BLaER1 treated with 17β-estradiol and CSF1 and Interleukin-3, amounts not matched to agents 10 nM and 100 nM (cell line): ENCODE results near the gene ZKSCAN2.

Experiments
- H3K27ac ChIP-seq, 11 experiments: shearing (Covaris generic); formaldehyde crosslinking; 2 replicates each; pipeline ENCODE4 v1.8.1; 2022
- H3K27me3 ChIP-seq, 11 experiments: shearing (Covaris generic); formaldehyde crosslinking; 2 replicates each; pipeline ENCODE4 v1.8.1; 2022
- H3K36me3 ChIP-seq, 11 experiments: shearing (Covaris generic); formaldehyde crosslinking; 2 replicates each; pipeline ENCODE4 v1.8.1; 2022
- H3K4me1 ChIP-seq, 10 experiments: shearing (Covaris generic); formaldehyde crosslinking; 2 replicates each; pipeline ENCODE4 v1.8.1; 2022
- H3K4me2 ChIP-seq, 11 experiments: shearing (Covaris generic); formaldehyde crosslinking; 2 replicates each; pipeline ENCODE4 v1.8.1; 2022
- H3K4me3 ChIP-seq, 10 experiments: shearing (Covaris generic); formaldehyde crosslinking; 2 replicates each; pipeline ENCODE4 v1.8.1; 2022
- H3K9ac ChIP-seq, 11 experiments: shearing (Covaris generic); formaldehyde crosslinking; 2 replicates each; pipeline ENCODE4 v1.8.1; 2022
- H3K9me3 ChIP-seq, 11 experiments: shearing (Covaris generic); formaldehyde crosslinking; replicated peaks in 1 of 11; 2 replicates each; pipeline ENCODE4 v1.8.1; 2022
- H4K20me1 ChIP-seq, 11 experiments: shearing (Covaris generic); formaldehyde crosslinking; 2 replicates each; pipeline ENCODE4 v1.8.1; 2022
- Cebpa-rat ChIP-seq, 11 experiments: shearing (Covaris generic); IDR thresholded peaks; 2 replicates each; pipeline ENCODE4 v1.8.1; 2022

ZKSCAN2 gene

GRCh38 chr16:25253322-25253721, 4.3 kb downstream of the ZKSCAN2 start:
- TF ChIP-seq Cebpa-rat (IDR thresholded peaks at IDR 0.05), result no peak
- Histone ChIP-seq H4K20me1 (peaks cover 0 to 23% (median 3%) of the 10 kb centered on the region in 11 experiments; a peak in 7 of 22 replicates), H3K4me1 (peaks cover 15 to 24% (median 22%) of the 10 kb centered on the region in 10 experiments), H3K4me3 (no peak overlapping the region), H3K27ac (no peak overlapping the region), H3K36me3 (peaks cover 44 to 70% (median 66%) of the 10 kb centered on the region in 11 experiments), H3K9ac (no peak overlapping the region), H3K4me2 (no peak overlapping the region), H3K27me3 (no peaks in the 10 kb centered on the region), H3K9me3 (peaks cover 4 to 13% (median 8%) of the 10 kb centered on the region in 11 experiments)

- H3K36me3 ChIP-seq, result peaks cover 66 to 99% (median 93%) of the 10 kb centered on the region in 11 experiments
These were observed 7.2 kb downstream of the ZKSCAN2 start for GRCh38 chr16:25250467-25250866.

GRCh38 chr16:25235991-25236390, 21.7 kb downstream of the ZKSCAN2 start:
- no peak for TF ChIP-seq Cebpa-rat (IDR thresholded peaks at IDR 0.05)
- Histone ChIP-seq H3K36me3 (peaks cover 21 to 40% (median 27%) of the 10 kb centered on the region in 11 experiments), H3K9ac (no peak overlapping the region), H3K4me2 (no peak overlapping the region), H3K9me3 (no peaks in the 10 kb centered on the region), H3K27me3 (no peaks in the 10 kb centered on the region), H3K4me3 (no peak overlapping the region), H3K4me1 (peaks cover 0 to 5% (median 0%) of the 10 kb centered on the region in 10 experiments; a peak in 1 of 20 replicates), H4K20me1 (no peaks in the 10 kb centered on the region), H3K27ac (no peak overlapping the region)

More at GRCh38 chr16:25250467-25250866, 7.2 kb downstream of the ZKSCAN2 start:
- H3K9ac ChIP-seq, result no peak overlapping the region
- no peak overlapping the region for H3K4me3 ChIP-seq
- H4K20me1 ChIP-seq, result peaks cover 0 to 9% (median 0%) of the 10 kb centered on the region in 11 experiments; a peak in 5 of 22 replicates
- H3K27me3 ChIP-seq, result no peaks in the 10 kb centered on the region
- peaks cover 16 to 26% (median 18%) of the 10 kb centered on the region in 11 experiments for H3K9me3 ChIP-seq
- no peak overlapping the region for H3K4me2 ChIP-seq
- peaks cover under 1 to 6% (median 5%) of the 10 kb centered on the region in 10 experiments; a peak in 13 of 20 replicates for H3K4me1 ChIP-seq
- no peak for TF ChIP-seq Cebpa-rat (IDR thresholded peaks at IDR 0.05)
- no peak overlapping the region for H3K27ac ChIP-seq

- Histone ChIP-seq H4K20me1 (no peaks in the 10 kb centered on the region), H3K9ac (no peak overlapping the region), H3K27me3 (no peaks in the 10 kb centered on the region), H3K27ac (no peak overlapping the region), H3K36me3 (no peaks in the 10 kb centered on the region), H3K4me1 (peaks cover 0 to 9% (median 0%) of the 10 kb centered on the region in 10 experiments; a peak in 1 of 20 replicates), H3K4me3 (no peak overlapping the region), H3K9me3 (no peaks in the 10 kb centered on the region), H3K4me2 (no peak overlapping the region)
- TF ChIP-seq Cebpa-rat (IDR thresholded peaks at IDR 0.05), result no peak
These were observed 29.3 kb downstream of the ZKSCAN2 start for GRCh38 chr16:25228372-25228771.

- no peak overlapping the region for H3K27ac ChIP-seq
- no peak for TF ChIP-seq Cebpa-rat (IDR thresholded peaks at IDR 0.05)
These were observed 32.8 kb downstream of the ZKSCAN2 start for GRCh38 chr16:25224731-25225319.

GRCh38 chr16:25223964-25224363, 33.7 kb downstream of the ZKSCAN2 start:
- no peak overlapping the region for H3K27ac ChIP-seq
- no peak overlapping the region for H3K9ac ChIP-seq
- no peaks in the 10 kb centered on the region for H4K20me1 ChIP-seq
- no peak for TF ChIP-seq Cebpa-rat (IDR thresholded peaks at IDR 0.05)
- H3K4me1 ChIP-seq, result peaks cover 0 to 12% (median 0%) of the 10 kb centered on the region in 10 experiments; a peak in 2 of 20 replicates
- H3K27me3 ChIP-seq, result no peaks in the 10 kb centered on the region
- H3K4me2 ChIP-seq, result no peak overlapping the region
- no peaks in the 10 kb centered on the region for H3K36me3 ChIP-seq
- no peaks in the 10 kb centered on the region for H3K9me3 ChIP-seq
- no peak overlapping the region for H3K4me3 ChIP-seq

More at GRCh38 chr16:25224731-25225319, 32.8 kb downstream of the ZKSCAN2 start:
- H3K4me1 ChIP-seq, result peaks cover 0 to 9% (median 0%) of the 10 kb centered on the region in 10 experiments; a peak in 1 of 20 replicates
- H3K27me3 ChIP-seq, result no peaks in the 10 kb centered on the region
- no peak overlapping the region for H3K9ac ChIP-seq
- H4K20me1 ChIP-seq, result no peaks in the 10 kb centered on the region
- H3K4me2 ChIP-seq, result no peak overlapping the region
- no peak overlapping the region for H3K4me3 ChIP-seq
- H3K9me3 ChIP-seq, result no peaks in the 10 kb centered on the region
- H3K36me3 ChIP-seq, result no peaks in the 10 kb centered on the region

- Histone ChIP-seq H3K36me3 (no peaks in the 10 kb centered on the region), H3K4me2 (no peak overlapping the region), H4K20me1 (no peaks in the 10 kb centered on the region), H3K4me1 (peaks cover 0 to 8% (median 0%) of the 10 kb centered on the region in 10 experiments; a peak in 2 of 20 replicates), H3K9ac (no peak overlapping the region), H3K4me3 (no peak overlapping the region), H3K9me3 (no peaks in the 10 kb centered on the region), H3K27me3 (no peaks in the 10 kb centered on the region), H3K27ac (no peak overlapping the region)
- no peak for TF ChIP-seq Cebpa-rat (IDR thresholded peaks at IDR 0.05)
These were observed 34.7 kb downstream of the ZKSCAN2 start for GRCh38 chr16:25222959-25223358.

- no peaks in the 10 kb centered on the region for H4K20me1 ChIP-seq
- H3K27ac ChIP-seq, result no peak overlapping the region
- H3K9ac ChIP-seq, result no peak overlapping the region
- H3K4me3 ChIP-seq, result no peak overlapping the region
- peaks cover 0 to 5% (median 0%) of the 10 kb centered on the region in 10 experiments; a peak in 1 of 20 replicates for H3K4me1 ChIP-seq
- no peaks in the 10 kb centered on the region for H3K9me3 ChIP-seq
- no peaks in the 10 kb centered on the region for H3K27me3 ChIP-seq
- no peak for TF ChIP-seq Cebpa-rat (IDR thresholded peaks at IDR 0.05)
- H3K4me2 ChIP-seq, result no peak overlapping the region
- H3K36me3 ChIP-seq, result no peaks in the 10 kb centered on the region
These were observed 38.4 kb downstream of the ZKSCAN2 start for GRCh38 chr16:25219070-25219737.

GRCh38 chr16:25217921-25218320, 39.7 kb downstream of the ZKSCAN2 start:
- no peaks in the 10 kb centered on the region for H4K20me1 ChIP-seq
- no peak for TF ChIP-seq Cebpa-rat (IDR thresholded peaks at IDR 0.05)
- peaks cover 0 to 5% (median 0%) of the 10 kb centered on the region in 10 experiments; a peak in 1 of 20 replicates for H3K4me1 ChIP-seq
- no peaks in the 10 kb centered on the region for H3K9me3 ChIP-seq
- no peak overlapping the region for H3K4me2 ChIP-seq
- H3K4me3 ChIP-seq, result no peak overlapping the region
- no peaks in the 10 kb centered on the region for H3K27me3 ChIP-seq
- H3K9ac ChIP-seq, result no peak overlapping the region
- no peaks in the 10 kb centered on the region for H3K36me3 ChIP-seq
- H3K27ac ChIP-seq, result no peak overlapping the region
